ENCODE data around the gene SLC17A7. TPM values are rescaled to one million over a fixed set of nuclear protein-coding genes. Genes with fewer than 3 reads are reported as not detected.

Gene SLC17A7
- total and polyA plus RNA-seq, 2 of the 8 experiments (the other 6 are each of a cell fraction or from before 2014, with no cell fraction given), result 2.7 to 3.0 TPM

DNA sequence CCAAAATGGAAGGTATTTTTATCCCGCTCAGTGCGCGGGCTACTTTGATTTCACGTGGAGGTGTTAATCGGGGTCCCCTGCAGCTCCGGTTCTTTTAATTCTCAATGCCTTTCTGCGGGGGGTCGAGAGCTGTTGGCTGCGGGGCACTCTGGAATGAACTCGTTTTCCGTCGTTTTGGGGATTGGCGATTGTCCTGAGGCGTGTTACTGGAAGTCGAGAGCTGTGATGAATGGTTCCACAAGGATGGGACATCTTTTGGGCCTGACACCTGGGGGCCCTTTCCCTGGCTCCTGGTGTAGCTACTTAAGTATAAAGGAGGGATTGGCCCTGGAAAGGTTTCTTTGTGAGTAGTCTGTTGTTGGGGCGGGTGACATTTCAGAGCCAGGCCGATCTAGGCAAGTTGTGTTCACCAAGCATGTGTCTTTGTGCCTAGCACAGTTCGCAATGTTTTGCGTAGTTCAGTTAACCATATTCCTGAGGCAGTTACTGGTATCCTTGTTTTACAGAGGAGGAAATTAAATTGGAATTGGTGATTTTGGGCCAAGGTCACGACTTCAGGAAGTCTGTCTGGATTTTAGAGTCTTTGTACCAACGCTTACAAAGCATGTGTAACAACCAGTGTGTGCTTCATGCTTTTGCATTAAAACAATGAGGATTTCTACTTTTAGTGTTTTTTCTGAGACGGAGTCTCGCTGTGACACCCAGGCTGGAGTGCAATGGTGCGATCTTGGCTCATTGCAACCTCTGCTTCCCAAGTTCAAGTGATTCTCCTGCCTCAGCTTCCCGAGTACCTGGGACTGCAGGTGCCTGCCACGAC lies 46.9 kb upstream of the SLC17A7 start (continued):
- TF ChIP-seq USF2 (IDR thresholded peaks at IDR 0.05; ENCODE audit: low read length), result no peak
- TF ChIP-seq JUN (IDR thresholded peaks at IDR 0.05; ENCODE audit: low read depth, low read length), result no peak
- no peak for TF ChIP-seq EP300 (IDR thresholded peaks at IDR 0.05; ENCODE audit: borderline replicate concordance in 1 of 2, low read depth in 2 of 2, low read length in 2 of 2)
- no peak for TF ChIP-seq SIRT6 (IDR thresholded peaks at IDR 0.05; ENCODE audit: low read length)
- no peak for TF ChIP-seq BACH1 (IDR thresholded peaks at IDR 0.05; ENCODE audit: low read length)
- TF ChIP-seq FOSL1 (IDR thresholded peaks at IDR 0.05; ENCODE audit: insufficient read depth, low read depth, low read length), result no peak
- TF ChIP-seq ASH2L (IDR thresholded peaks at IDR 0.05; ENCODE audit: low read length), result no peak
- TF ChIP-seq MAFK (IDR thresholded peaks at IDR 0.05; ENCODE audit: low read depth, low read length), result no peak
- TF ChIP-seq TEAD4 (IDR thresholded peaks at IDR 0.05; ENCODE audit: low read depth, low read length), result no peak
